ENCODE measurements around the gene CFH. TPM values are rescaled to one million over a fixed set of nuclear protein-coding genes. Genes with fewer than 3 reads are reported as not detected.

Gene CFH
- total RNA-seq: 10 to 100 TPM; 15.4 to 20.5 TPM

DNA sequence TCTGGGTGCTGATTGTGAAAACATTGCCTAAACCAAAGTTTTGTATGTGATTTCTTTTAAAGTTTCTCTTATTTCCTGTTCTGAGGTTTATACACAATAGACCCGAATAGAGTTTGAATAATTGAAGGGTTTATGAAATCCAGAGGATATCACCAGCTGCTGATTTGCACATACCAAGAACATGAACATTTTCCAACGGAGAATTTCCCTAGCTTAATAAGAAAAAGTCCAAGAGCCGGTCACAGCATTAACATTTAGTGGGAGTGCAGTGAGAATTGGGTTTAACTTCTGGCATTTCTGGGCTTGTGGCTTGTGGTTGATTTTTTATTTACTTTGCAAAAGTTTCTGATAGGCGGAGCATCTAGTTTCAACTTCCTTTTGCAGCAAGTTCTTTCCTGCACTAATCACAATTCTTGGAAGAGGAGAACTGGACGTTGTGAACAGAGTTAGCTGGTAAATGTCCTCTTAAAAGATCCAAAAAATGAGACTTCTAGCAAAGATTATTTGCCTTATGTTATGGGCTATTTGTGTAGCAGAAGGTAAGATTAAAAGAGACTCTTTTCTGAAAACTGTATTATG is at the start of gene CFH:
Gene CFH, plus strand, starts transcription at position 407 of the 579 bp plus-strand sequence. Its CDS starts 75 bp downstream, at position 482.
- intact Hi-C loops (cut with DNase I): no loop called here
- Histone ChIP-seq H3K4me3 (no peak within 1 kb of the TSS), H3K36me3 (no peaks in the 10 kb centered on the region), H3K4me1 (no peaks in the 10 kb centered on the region), H3K9ac (ENCODE audit: low read depth in 2 of 2, low read length in 2 of 2) (no peak within 1 kb of the TSS), H3K27me3 (no peaks in the 10 kb centered on the region), H3K27ac (no peak within 1 kb of the TSS), H3K9me3 (no peaks in the 10 kb centered on the region)
- no peak for DNase-seq
- TF ChIP-seq, protein P1, sequence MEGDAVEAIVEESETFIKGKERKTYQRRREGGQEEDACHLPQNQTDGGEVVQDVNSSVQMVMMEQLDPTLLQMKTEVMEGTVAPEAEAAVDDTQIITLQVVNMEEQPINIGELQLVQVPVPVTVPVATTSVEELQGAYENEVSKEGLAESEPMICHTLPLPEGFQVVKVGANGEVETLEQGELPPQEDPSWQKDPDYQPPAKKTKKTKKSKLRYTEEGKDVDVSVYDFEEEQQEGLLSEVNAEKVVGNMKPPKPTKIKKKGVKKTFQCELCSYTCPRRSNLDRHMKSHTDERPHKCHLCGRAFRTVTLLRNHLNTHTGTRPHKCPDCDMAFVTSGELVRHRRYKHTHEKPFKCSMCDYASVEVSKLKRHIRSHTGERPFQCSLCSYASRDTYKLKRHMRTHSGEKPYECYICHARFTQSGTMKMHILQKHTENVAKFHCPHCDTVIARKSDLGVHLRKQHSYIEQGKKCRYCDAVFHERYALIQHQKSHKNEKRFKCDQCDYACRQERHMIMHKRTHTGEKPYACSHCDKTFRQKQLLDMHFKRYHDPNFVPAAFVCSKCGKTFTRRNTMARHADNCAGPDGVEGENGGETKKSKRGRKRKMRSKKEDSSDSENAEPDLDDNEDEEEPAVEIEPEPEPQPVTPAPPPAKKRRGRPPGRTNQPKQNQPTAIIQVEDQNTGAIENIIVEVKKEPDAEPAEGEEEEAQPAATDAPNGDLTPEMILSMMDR (IDR thresholded peaks at IDR 0.05): no peak

DNA sequence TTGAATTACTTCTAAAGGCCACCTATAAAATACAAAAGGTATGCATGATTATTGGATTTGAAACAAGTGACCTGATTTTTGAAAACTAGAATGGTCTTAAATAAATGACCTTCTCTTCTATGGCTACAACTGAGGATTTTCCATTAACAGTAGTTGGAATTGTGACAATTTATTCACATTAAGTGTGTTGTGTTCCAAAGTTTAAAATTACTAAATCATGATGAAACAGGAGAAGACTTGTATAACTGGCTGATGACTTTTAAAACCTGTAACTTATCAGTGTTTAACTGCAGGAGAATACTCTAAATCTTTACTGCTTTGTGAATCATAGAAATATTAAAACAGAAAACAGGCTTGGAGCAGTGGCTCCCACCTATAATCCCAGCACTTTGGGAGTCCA is 48.2 kb upstream of the CFH start:
- no peak for DNase-seq
- H3K27me3 ChIP-seq: no peaks in the 10 kb centered on the region
- H3K36me3 ChIP-seq: no peaks in the 10 kb centered on the region
- H3K4me3 ChIP-seq: no peak overlapping the region
- intact Hi-C loops (cut with DNase I): no loop called here
- H3K27ac ChIP-seq: no peak overlapping the region
- H3K9ac ChIP-seq (ENCODE audit: low read depth in 2 of 2, low read length in 2 of 2): no peak overlapping the region
- TF ChIP-seq, protein P1 (IDR thresholded peaks at IDR 0.05): no peak
- H3K9me3 ChIP-seq: no peaks in the 10 kb centered on the region
- H3K4me1 ChIP-seq: no peaks in the 10 kb centered on the region

DNA sequence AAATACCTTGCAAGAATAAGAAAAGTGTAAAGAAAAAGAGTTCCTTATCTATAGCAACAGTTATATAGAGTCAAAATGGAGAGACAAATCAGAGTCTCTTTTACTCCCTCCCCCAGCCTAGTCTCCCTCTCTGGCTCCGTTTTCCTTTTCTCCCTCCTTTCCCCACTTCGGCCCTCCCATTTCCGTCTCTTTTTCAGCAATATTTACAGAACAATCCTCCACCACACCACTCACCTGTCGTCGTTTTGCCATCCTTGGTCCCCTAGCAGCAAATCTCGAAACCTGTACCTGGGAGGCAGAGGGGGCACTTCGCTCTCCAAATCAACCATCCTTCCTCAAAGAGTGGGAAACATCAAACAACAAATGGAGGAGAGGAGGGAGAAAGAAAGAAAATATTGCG is 43.9 kb upstream of the CFH start:
- H3K36me3 ChIP-seq: no peaks in the 10 kb centered on the region
- peak overlapping the region; percentile 12 for H3K4me3 ChIP-seq
- no peak for DNase-seq
- no peaks in the 10 kb centered on the region for H3K4me1 ChIP-seq
- TF ChIP-seq, protein P1 (IDR thresholded peaks at IDR 0.05): no peak
- peak overlapping the region; percentile 37 for H3K27ac ChIP-seq
- intact Hi-C loops (cut with DNase I): no loop called here
- H3K9ac ChIP-seq (ENCODE audit: low read depth in 2 of 2, low read length in 2 of 2): no peak overlapping the region
- H3K27me3 ChIP-seq: no peaks in the 10 kb centered on the region
- no peaks in the 10 kb centered on the region for H3K9me3 ChIP-seq

DNA sequence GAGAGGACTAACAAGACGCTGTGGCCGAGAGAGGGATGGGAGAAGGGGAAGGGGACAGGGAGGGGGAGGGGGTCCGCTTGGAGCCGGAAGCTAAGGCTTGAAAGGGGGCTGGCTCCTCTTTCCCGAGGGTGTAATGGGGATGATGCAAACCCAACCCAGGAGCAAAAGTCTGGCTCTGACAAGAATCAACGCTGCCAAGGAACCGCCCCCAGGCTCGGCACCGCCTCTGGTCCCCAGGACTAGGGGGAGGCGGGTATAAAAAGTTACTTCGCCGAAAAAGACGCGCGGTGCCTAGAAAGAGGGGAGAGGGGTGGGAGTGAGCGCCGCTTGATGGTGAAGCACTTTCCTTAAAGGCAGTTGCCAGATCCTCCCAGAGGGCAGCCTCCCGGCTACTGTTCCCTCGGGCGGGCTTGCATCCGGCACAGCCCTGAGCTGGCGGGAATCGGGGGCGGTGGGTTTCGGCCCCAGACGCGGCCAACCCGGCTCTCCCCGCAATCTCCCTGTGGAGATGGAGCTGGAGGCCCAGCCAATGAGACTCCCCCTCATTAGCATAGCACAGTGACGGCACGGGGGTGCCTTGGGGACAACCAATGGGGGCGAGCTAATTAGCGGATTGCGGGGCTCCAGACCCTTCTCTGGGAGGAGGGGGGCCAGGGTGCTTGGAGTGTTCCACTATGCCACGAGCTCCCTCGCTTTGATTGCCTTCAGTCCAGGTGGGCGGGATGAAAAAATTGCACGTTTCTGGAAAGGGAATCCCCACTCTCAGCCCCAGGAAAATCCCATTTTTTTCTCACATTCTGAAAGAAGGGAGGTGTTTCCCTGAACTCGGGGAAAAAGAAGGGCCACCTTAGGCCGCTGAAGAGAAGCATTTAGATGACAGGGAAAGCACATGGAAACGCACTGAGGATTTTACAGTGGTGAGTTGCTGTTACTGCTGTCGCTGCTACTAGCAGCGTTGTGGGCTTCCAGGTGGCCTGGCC is 43.2 kb upstream of the CFH start, which contains the start of gene KCNT2:
Gene KCNT2, minus strand, starts transcription at position 51 of the 980 bp plus-strand sequence. CDS start 131 bp downstream, outside the sequence.
- DNase-seq: peak; percentile 42
- H3K4me3 ChIP-seq: peak within 1 kb of the TSS; percentile 12
- H3K27me3 ChIP-seq: no peaks in the 10 kb centered on the region
- H3K9ac ChIP-seq (ENCODE audit: low read depth in 2 of 2, low read length in 2 of 2): no peak within 1 kb of the TSS
- intact Hi-C loops (cut with DNase I): no loop called here
- H3K27ac ChIP-seq: peak within 1 kb of the TSS; percentile 37
- TF ChIP-seq, protein P1 (IDR thresholded peaks at IDR 0.05): no peak
- H3K36me3 ChIP-seq: no peaks in the 10 kb centered on the region
- H3K4me1 ChIP-seq: no peaks in the 10 kb centered on the region
- H3K9me3 ChIP-seq: no peaks in the 10 kb centered on the region

DNA sequence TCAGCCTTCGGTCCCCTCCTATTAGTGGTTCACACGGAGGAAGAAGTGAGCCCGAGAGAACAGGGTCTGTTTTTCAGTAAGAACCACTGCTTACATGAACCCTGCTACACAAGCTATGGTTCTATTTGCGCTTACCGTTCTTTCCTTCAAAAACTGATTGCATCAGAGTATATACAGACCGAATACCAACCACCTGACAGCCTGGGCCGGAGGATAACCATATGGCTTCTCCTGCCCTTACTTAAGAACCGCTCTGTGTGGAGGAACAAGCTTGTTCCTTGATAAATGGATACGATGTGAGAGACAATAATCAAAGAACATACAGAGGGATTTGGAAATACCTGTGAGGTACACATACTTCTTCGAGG is 42.5 kb upstream of the CFH start:
- Histone ChIP-seq H3K27ac (peak overlapping the region; percentile 37), H3K4me3 (no peak overlapping the region), H3K4me1 (no peaks in the 10 kb centered on the region), H3K36me3 (no peaks in the 10 kb centered on the region), H3K27me3 (no peaks in the 10 kb centered on the region), H3K9ac (ENCODE audit: low read depth in 2 of 2, low read length in 2 of 2) (no peak overlapping the region), H3K9me3 (no peaks in the 10 kb centered on the region)
- TF ChIP-seq, protein P1 (IDR thresholded peaks at IDR 0.05): no peak
- no peak for DNase-seq
- intact Hi-C loops (cut with DNase I): no loop called here
